ENCODE measurements around the gene ACTR1A.
"Not testable (repeated sequence)": the region's sequence is repeated elsewhere in the genome, so short reads cannot be mapped to it uniquely, and the experiment has no call there.

GRCh38 chr10:102534966-102535365 is 32.5 kb upstream of the ACTR1A start:
- not testable (repeated sequence) for TF ChIP-seq CTCF (IDR thresholded peaks at IDR 0.05); EZH2 (IDR thresholded peaks at IDR 0.05; ENCODE audit: borderline replicate concordance, insufficient read depth, low read depth, low read length, poor library complexity, severe bottlenecking)
